Psoas muscle (tissue), 8 donors: Measurements from ENCODE around the gene PGRMC2. TPM values are rescaled to one million over a fixed set of nuclear protein-coding genes. Genes with fewer than 3 reads are reported as not detected.

ENCODE experiments used
- ATAC-seq, 4 donors: fragments of 200-7000 bp; cut with Tn5 transposase; one replicate each; pipeline ENCODE4 v1.9.1; 2020; ENCODE audit warnings: moderate library complexity in 3 of 4, mild to moderate bottlenecking in 2 of 4
- DNase-seq, 2 donors: peaks; one replicate each; pipeline ENCODE4 v3.0.0-alpha.2; 2020
- H3K27ac ChIP-seq: fragments of 200-600 bp; one replicate; pipeline ENCODE4 v1.8.0; 2022
- H3K27me3 ChIP-seq, 3 donors: fragments of 200-600 bp in 1 of 3; one replicate each; pipeline versions ENCODE4 v1.6.1 to v1.8.0; 2013 to 2022; ENCODE audit warnings: low read length in 2 of 3, mild to moderate bottlenecking in 2 of 3, moderate library complexity in 1 of 3; ENCODE audit not compliant: insufficient read depth in 3 of 3
- H3K36me3 ChIP-seq, 2 donors: fragments of 200-600 bp in 1 of 2; one replicate each; pipeline versions ENCODE4 v1.6.1 to v1.8.0; 2013 to 2022; ENCODE audit warnings: low read depth in 1 of 2, mild to moderate bottlenecking in 1 of 2, moderate library complexity in 1 of 2; ENCODE audit not compliant: insufficient read depth in 1 of 2
- H3K4me1 ChIP-seq: fragments of 200-600 bp; one replicate; pipeline ENCODE4 v1.8.0; 2022
- H3K4me3 ChIP-seq: fragments of 200-600 bp; one replicate; pipeline ENCODE4 v1.8.0; 2022; ENCODE audit warnings: mild to moderate bottlenecking
- H3K9me3 ChIP-seq: fragments of 200-600 bp; one replicate; pipeline ENCODE4 v1.8.0; 2022
- CTCF ChIP-seq: fragments of 200-600 bp; IDR thresholded peaks from one replicate; pipeline ENCODE4 v1.8.0; 2022; ENCODE audit warnings: antibody characterized with exemption
- WGBS, 3 donors: extraction: QIAGEN DNeasy Blood & Tissue Kit; methylation state at CpG; one replicate each; pipeline versions ENCODE4 v1.1.6 to v1.1.7; 2013; 5-methylcytosine and 5-hydroxymethylcytosine counted together
- intact Hi-C, 2 donors: fragments of 100-400 bp; cut with DNase I; formaldehyde crosslinking; loops; one replicate each; pipeline versions ENCODE4 v1.11.0 to v1.14.2; 2022
- polyA plus RNA-seq, 3 donors: library from polyadenylated mRNA; stranded (reverse); fragments of 200-250 nt; gene quantifications; one replicate each; pipeline ENCODE4 v1.2.3, GENCODE V29; 2013
- total RNA-seq, 4 donors: library from RNA; stranded (reverse); fragmentation: NEBNext Ultra II Directional in 2 of 4; extraction: Animal tissue kit (Norgen Biotek cat#: 25700) in 2 of 4; gene quantifications; one replicate each; pipeline versions ENCODE4 v1.2.1 to v1.2.4, GENCODE V29; 2021 to 2023
- donor health status: healthy with polysubstance abuse.
- donor health status: DM: no; HTN: no; CAD: no; lungs with moderate emphysema.
- donor health status: Bipolar disorder and iron deficiency.
- donor health status: healthy.
- donor health status: DM: yes; HTN: yes; CAD: no.
- donor health status: DM: no; HTN: no; CAD: no.
- donor health status: DM: no; HTN: no; CAD: no.
- donor health status: DM: yes; HTN: yes; CAD: no.

Gene PGRMC2
- total and polyA plus RNA-seq, 7 donors, result 21.9 to 43.2 (median 32.4) TPM

GRCh38 chr4:128303986-128304385 lies 16.4 kb upstream of the PGRMC2 start:
- no peak for TF ChIP-seq CTCF
- no peaks in the 10 kb centered on the region for H3K9me3 ChIP-seq
- intact Hi-C loops, result no loop called here
- no peaks in the 10 kb centered on the region for H3K27me3 ChIP-seq
- ATAC-seq (no peak), DNase-seq (no peak)
- H3K4me1 ChIP-seq, result no peaks in the 10 kb centered on the region
- 86 to 89% (median 86%) methylated on average over 4 of the region's 4 CpGs for WGBS, 3 donors
- no peak overlapping the region for H3K27ac ChIP-seq
- H3K36me3 ChIP-seq, result no peaks in the 10 kb centered on the region
- H3K4me3 ChIP-seq, result no peak overlapping the region

- intact Hi-C loops, result no loop called here
Measured at GRCh38 chr4:128303405-128303785, 15.8 kb upstream of the PGRMC2 start.

GRCh38 chr4:128301979-128302378 lies 14.4 kb upstream of the PGRMC2 start:
- Histone ChIP-seq H3K4me1 (no peaks in the 10 kb centered on the region), H3K36me3 (no peaks in the 10 kb centered on the region), H3K27me3 (no peaks in the 10 kb centered on the region), H3K27ac (no peak overlapping the region), H3K4me3 (no peak overlapping the region), H3K9me3 (no peaks in the 10 kb centered on the region)
- ATAC-seq (no peak), DNase-seq (no peak)
- intact Hi-C loops, result no loop called here
- WGBS, 3 donors, result 71 to 92% (median 88%) methylated on average over 2 of the region's 2 CpGs
- TF ChIP-seq CTCF, result no peak

More at GRCh38 chr4:128303405-128303785, 15.8 kb upstream of the PGRMC2 start:
- no peaks in the 10 kb centered on the region for H3K4me1 ChIP-seq
- no peaks in the 10 kb centered on the region for H3K9me3 ChIP-seq
- WGBS, 3 donors, result 93 to 100% (median 93%) methylated on average over 2 of the region's 2 CpGs
- H3K36me3 ChIP-seq, result no peaks in the 10 kb centered on the region
- no peak overlapping the region for H3K27ac ChIP-seq
- no peak for TF ChIP-seq CTCF
- H3K4me3 ChIP-seq, result no peak overlapping the region
- H3K27me3 ChIP-seq, result no peaks in the 10 kb centered on the region
- no peak for ATAC-seq
- no peak for DNase-seq

- no peak overlapping the region for H3K27ac ChIP-seq
- H3K4me3 ChIP-seq, result no peak overlapping the region
- TF ChIP-seq CTCF, result no peak
- no peaks in the 10 kb centered on the region for H3K9me3 ChIP-seq
- H3K27me3 ChIP-seq, result no peaks in the 10 kb centered on the region
- DNase-seq (no peak), ATAC-seq (no peak)
- intact Hi-C loops, result no loop called here
- H3K36me3 ChIP-seq, result no peaks in the 10 kb centered on the region
- 77 to 96% (median 80%) methylated on average over 1 of the region's 1 CpG for whole genome bisulfite sequencing, 3 donors
- no peaks in the 10 kb centered on the region for H3K4me1 ChIP-seq
Measured at GRCh38 chr4:128299848-128300247, 12.2 kb upstream of the PGRMC2 start.

- intact Hi-C loops, result no loop called here
- H3K27me3 ChIP-seq, result no peaks in the 10 kb centered on the region
- 67 to 83% (median 73%) methylated on average over 2 of the region's 2 CpGs for WGBS, 3 donors
Measured at GRCh38 chr4:128298852-128299251, 11.2 kb upstream of the PGRMC2 start.

More at GRCh38 chr4:128298852-128299251, 11.2 kb upstream of the PGRMC2 start:
- Histone ChIP-seq H3K4me3 (no peak overlapping the region), H3K4me1 (no peaks in the 10 kb centered on the region), H3K9me3 (no peaks in the 10 kb centered on the region), H3K27ac (no peak overlapping the region), H3K36me3 (no peaks in the 10 kb centered on the region)
- ATAC-seq, result no peak
- TF ChIP-seq CTCF, result no peak
- DNase-seq, result no peak
